ENCODE measurements around the gene GEN1. TPM values are rescaled to one million over a fixed set of nuclear protein-coding genes. Genes with fewer than 3 reads are reported as not detected.
A peak's percentile ranks its signal among the peaks of the same experiment; 100 is the strongest.

Gene GEN1
- polyA plus RNA-seq, 6 donors from 2014 or later = 1.3 to 6.2 (median 4.6) TPM

DNA sequence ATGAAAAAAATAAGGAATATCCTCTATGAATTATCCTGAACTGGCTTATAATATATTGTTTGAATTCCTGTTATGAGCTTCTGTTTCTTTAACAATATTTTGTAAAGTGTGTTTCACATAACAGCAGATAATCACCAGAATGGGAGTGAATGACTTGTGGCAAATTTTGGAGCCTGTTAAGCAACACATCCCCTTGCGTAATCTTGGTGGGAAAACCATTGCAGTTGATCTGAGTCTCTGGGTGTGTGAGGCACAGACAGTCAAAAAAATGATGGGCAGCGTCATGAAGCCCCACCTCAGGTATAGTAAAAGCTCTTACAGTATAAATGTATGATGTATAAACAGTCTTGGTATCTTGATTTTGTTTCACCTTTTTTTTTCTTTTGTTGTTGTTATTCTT, 5.9 kb downstream of the GEN1 start:
- peaks cover 1 to 9% (median 4%) of the 10 kb centered on the region in 3 donors for H3K4me1 Mint-ChIP-seq
- peak overlapping the region in 1 of 8 donors; percentile 6 for H3K4me3 Mint-ChIP-seq
- ATAC-seq (ENCODE audit: low read depth in 2 of 2) (no peak), DNase-seq (no peak)
- H3K9me3 Mint-ChIP-seq = no peaks in the 10 kb centered on the region
- H3K27me3 Mint-ChIP-seq = no peaks in the 10 kb centered on the region
- peaks cover 0 to 16% of the 10 kb centered on the region in 2 donors for H3K36me3 Mint-ChIP-seq
- H3K27ac Mint-ChIP-seq = no peak overlapping the region

DNA sequence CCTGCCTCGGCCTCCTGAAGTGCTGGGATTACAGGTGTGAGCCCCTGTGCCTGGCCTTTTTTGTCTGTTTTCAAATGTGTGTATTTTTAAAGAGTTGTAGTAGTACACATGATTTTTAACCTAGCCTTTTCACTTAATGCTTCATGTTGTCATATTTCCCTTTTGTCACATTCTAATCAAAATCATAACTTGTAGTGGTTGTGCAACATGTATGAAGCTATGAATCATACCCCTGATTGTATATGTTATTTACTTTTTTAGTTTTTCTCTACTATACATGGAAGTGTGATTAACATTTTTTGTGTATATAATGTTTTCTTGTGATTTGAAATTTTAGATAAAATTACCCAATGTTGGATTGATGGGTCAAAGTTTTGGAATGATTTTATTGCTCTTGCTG, 8.5 kb downstream of the GEN1 start:
- H3K27me3 Mint-ChIP-seq = no peaks in the 10 kb centered on the region
- no peaks in the 10 kb centered on the region for H3K9me3 Mint-ChIP-seq
- H3K4me1 Mint-ChIP-seq = peaks cover 0 to 6% (median 0%) of the 10 kb centered on the region in 3 donors
- ATAC-seq (ENCODE audit: low read depth in 2 of 2) (no peak), DNase-seq (no peak)
- no peak overlapping the region for H3K27ac Mint-ChIP-seq
- no peak overlapping the region for H3K4me3 Mint-ChIP-seq
- H3K36me3 Mint-ChIP-seq = peaks cover 0 to 16% of the 10 kb centered on the region in 2 donors

DNA sequence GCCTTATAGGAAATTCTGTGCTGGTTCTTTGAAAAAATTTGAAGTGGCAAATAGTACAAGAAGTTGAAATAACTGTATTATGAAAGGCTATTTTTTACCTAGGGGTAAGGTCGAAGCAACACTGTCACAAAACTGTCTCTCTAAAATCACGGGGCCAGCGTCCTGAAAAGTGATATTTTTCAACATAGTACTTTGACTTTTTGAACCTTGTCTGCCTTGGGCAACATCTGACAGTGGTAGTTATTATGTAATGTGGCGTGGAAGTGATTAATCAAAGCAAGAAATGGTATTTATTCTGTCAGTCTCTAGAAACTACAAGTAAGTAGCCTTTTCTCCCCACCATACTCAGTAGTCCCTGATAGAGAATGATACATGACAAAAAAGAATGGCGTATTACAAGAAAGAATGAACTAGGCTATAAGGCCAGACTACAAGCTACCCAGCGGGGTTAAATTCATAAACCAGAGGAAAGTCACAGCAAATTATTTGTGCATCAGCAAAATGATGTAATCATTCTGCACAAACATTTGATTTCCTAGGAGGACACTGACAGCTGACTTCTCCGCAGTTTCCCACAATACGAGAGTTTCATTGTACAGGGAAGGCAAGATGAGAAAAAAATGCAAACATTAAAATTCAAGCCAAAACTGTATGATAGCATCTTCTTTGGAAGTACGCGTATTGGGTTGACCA, 9.8 kb downstream of the GEN1 start:
- no peak for ATAC-seq (ENCODE audit: low read depth in 2 of 2)
- Mint-ChIP-seq H3K36me3 (peaks cover 0 to 20% of the 10 kb centered on the region in 2 donors), H3K9me3 (no peaks in the 10 kb centered on the region), H3K27ac (no peak overlapping the region), H3K4me3 (no peak overlapping the region), H3K27me3 (no peaks in the 10 kb centered on the region), H3K4me1 (peaks cover 0 to 6% (median 0%) of the 10 kb centered on the region in 3 donors)
- DNase-seq = no peak

DNA sequence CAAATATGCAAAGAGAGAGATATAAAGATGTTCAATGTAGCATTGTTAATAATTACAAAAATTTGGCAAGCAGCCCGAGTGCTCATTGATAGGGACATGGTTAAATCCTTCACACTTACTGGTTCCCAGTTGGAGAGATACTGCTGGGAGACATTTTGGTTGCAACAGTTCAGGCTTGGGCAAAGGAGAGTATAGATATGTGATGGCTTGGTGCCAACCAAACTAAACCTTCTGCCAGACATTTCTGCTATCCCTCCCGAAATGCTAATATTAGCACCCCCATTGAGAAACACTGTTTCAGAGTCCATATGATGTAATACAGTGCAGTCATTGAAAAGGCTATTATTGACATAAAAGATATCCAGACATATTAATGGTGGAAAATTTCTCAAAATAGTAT, 11.5 kb downstream of the GEN1 start:
- Mint-ChIP-seq H3K4me3 (no peak overlapping the region), H3K27ac (peak overlapping the region in 1 of 6 donors; percentile 51), H3K4me1 (no peaks in the 10 kb centered on the region), H3K36me3 (peaks cover 0 to 20% of the 10 kb centered on the region in 2 donors), H3K9me3 (no peaks in the 10 kb centered on the region), H3K27me3 (no peaks in the 10 kb centered on the region)
- no peak for DNase-seq
- ATAC-seq (ENCODE audit: low read depth in 2 of 2) = no peak

DNA sequence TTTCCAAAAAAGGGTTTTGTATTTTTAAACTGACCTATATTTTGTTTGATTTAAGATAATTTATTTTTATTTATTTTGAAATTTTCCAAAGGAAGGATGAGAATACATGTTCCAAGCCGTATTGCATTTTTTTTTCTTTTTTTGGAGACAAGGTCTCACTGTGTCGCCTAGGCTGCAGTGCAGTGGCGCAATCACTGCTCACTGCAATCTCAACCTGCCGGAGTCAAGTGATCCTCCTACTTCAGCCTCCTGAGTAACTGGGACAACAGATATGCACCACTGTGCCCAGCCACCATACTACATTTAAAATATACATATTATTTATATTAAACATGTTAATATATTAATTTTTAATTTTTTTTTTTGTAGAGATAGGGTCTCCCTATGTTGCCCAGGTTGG, 15.0 kb downstream of the GEN1 start:
- H3K4me1 Mint-ChIP-seq = no peaks in the 10 kb centered on the region
- DNase-seq = no peak
- no peak for ATAC-seq (ENCODE audit: low read depth in 2 of 2)
- H3K36me3 Mint-ChIP-seq = peaks cover 0 to 9% of the 10 kb centered on the region in 2 donors
- H3K27ac Mint-ChIP-seq = no peak overlapping the region
- no peaks in the 10 kb centered on the region for H3K9me3 Mint-ChIP-seq
- no peaks in the 10 kb centered on the region for H3K27me3 Mint-ChIP-seq
- H3K4me3 Mint-ChIP-seq = no peak overlapping the region

DNA sequence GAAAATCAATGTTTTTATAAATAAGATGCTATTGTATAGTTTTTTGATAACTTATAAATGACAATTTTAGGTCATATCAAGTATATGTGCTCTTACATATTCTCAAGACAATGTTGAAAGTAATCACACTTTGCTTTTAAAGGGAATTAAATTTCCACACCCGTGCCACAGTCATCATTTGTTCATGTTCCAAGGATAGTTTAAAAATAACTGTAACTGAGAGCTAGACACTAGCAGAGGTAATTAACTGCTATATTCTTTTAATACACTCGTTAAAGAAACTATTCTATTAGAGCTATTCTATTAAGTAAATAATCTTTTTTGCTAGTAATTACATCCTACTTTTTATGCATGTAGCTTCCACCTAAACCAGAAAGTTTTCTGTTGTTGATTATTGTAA, 18.0 kb downstream of the GEN1 start:
- Mint-ChIP-seq H3K4me1 (no peaks in the 10 kb centered on the region), H3K9me3 (no peaks in the 10 kb centered on the region), H3K4me3 (no peak overlapping the region), H3K27ac (no peak overlapping the region), H3K27me3 (no peaks in the 10 kb centered on the region), H3K36me3 (peaks cover 0 to 15% of the 10 kb centered on the region in 2 donors)
- ATAC-seq (ENCODE audit: low read depth in 2 of 2) = no peak
- DNase-seq = no peak

DNA sequence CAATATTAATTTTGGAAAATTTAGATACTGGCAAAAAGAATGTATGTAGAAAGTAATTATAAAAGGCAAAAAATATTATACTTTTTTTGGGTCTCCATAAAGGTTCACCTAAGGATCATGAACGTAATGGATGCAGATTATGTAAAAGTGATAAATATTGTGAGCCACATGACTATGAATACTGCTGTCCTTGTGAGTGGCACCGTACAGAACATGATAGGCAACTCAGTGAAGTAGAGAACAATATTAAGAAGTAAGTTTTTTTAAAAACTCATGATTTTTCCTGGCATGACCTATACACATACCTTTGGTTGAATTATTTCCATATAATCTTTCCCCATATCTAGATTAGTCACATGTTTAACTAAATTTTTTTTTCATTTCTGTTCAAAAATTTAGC, 18.6 kb downstream of the GEN1 start:
- Mint-ChIP-seq H3K27ac (no peak overlapping the region), H3K4me3 (no peak overlapping the region), H3K36me3 (peaks cover 0 to 15% of the 10 kb centered on the region in 2 donors), H3K27me3 (no peaks in the 10 kb centered on the region), H3K9me3 (no peaks in the 10 kb centered on the region), H3K4me1 (no peaks in the 10 kb centered on the region)
- ATAC-seq (ENCODE audit: low read depth in 2 of 2) (no peak), DNase-seq (no peak)

DNA sequence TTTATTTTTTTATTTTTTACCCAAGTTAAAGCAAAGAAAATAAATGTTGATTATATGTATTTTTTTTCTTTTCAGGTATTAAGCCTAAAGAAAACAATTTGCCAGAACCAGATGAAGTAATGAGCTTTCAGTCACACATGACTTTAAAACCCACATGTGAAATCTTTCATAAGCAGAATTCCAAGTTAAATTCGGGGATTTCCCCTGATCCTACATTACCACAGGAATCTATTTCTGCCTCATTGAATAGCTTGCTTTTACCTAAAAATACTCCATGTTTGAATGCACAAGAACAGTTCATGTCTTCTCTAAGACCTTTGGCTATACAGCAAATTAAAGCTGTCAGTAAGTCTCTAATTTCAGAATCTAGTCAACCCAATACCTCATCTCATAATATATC, 26.6 kb downstream of the GEN1 start:
- no peak for ATAC-seq (ENCODE audit: low read depth in 2 of 2)

DNA sequence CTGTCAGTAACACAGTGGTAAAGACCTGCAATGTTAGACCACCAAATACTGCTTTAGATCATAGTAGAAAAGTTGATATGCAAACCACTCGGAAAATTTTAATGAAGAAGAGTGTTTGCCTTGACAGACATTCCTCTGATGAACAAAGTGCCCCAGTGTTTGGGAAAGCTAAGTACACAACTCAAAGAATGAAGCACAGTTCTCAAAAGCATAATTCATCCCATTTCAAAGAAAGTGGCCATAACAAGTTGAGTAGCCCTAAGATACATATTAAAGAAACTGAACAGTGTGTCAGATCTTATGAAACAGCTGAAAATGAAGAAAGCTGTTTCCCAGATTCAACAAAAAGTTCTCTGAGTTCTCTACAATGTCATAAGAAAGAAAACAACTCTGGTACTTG, 27.5 kb downstream of the GEN1 start:
- H3K9me3 Mint-ChIP-seq = no peaks in the 10 kb centered on the region
- H3K27ac Mint-ChIP-seq = no peak overlapping the region
- no peaks in the 10 kb centered on the region for H3K36me3 Mint-ChIP-seq
- no peaks in the 10 kb centered on the region for H3K4me1 Mint-ChIP-seq
- no peak overlapping the region for H3K4me3 Mint-ChIP-seq
- DNase-seq (no peak), ATAC-seq (ENCODE audit: low read depth in 2 of 2) (no peak)
- no peaks in the 10 kb centered on the region for H3K27me3 Mint-ChIP-seq

More for the DNA sequence above, 26.6 kb downstream of the GEN1 start:
- H3K4me1 Mint-ChIP-seq = no peaks in the 10 kb centered on the region
- no peak for DNase-seq
- no peaks in the 10 kb centered on the region for H3K27me3 Mint-ChIP-seq
- no peak overlapping the region for H3K4me3 Mint-ChIP-seq
- H3K27ac Mint-ChIP-seq = no peak overlapping the region
- H3K9me3 Mint-ChIP-seq = no peaks in the 10 kb centered on the region
- no peaks in the 10 kb centered on the region for H3K36me3 Mint-ChIP-seq

DNA sequence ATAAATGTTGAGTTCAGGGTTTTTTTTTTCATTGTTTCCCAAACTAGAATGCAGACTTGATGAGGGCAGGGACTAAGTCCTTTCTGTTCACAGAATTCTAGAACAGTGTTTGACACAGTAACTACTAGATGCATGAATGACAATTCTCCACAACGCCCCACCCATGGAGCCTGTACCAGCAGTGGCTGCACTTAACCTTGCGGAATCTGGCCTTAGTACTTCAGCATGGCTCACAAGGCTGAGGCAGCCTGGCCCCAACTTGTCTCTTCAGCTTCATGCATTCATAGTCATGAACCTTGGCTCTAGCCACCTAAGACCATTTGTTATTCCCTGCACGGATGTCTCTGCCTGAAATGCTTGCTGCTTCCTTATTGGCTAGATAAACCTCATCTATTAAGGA, 32.8 kb downstream of the GEN1 start:
- H3K27ac Mint-ChIP-seq = peak overlapping the region in 1 of 6 donors; percentile 24
- H3K27me3 Mint-ChIP-seq = peaks cover 0 to 10% (median 0%) of the 10 kb centered on the region in 3 donors
- H3K4me3 Mint-ChIP-seq = no peak overlapping the region
- peaks cover 2 to 15% (median 9%) of the 10 kb centered on the region in 3 donors for H3K4me1 Mint-ChIP-seq
- H3K9me3 Mint-ChIP-seq = no peaks in the 10 kb centered on the region
- no peak for DNase-seq
- ATAC-seq (ENCODE audit: low read depth in 2 of 2) = no peak
- no peaks in the 10 kb centered on the region for H3K36me3 Mint-ChIP-seq

DNA sequence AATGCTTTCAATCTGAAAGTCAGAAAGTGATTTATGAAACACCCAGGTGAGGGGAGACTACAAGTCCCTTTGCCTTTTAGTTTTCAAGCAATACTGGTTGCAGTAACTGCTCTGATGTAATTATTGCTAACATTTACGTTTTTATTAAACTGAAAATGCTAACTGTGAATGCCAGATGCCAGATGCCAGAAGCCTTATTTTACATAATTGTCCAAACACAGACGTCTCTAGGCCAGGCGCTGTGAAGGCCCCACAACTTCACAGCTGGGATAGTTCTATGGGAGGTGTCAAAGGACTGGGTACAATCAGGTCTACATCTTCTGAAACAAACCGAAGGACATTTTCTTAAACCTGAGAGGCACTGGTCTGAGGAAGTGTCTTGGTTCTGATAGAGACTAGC, 34.8 kb downstream of the GEN1 start:
- no peaks in the 10 kb centered on the region for H3K36me3 Mint-ChIP-seq
- ATAC-seq (ENCODE audit: low read depth in 2 of 2) (no peak), DNase-seq (no peak)
- no peaks in the 10 kb centered on the region for H3K9me3 Mint-ChIP-seq
- H3K27me3 Mint-ChIP-seq = peaks cover 0 to 10% (median 0%) of the 10 kb centered on the region in 3 donors
- no peak overlapping the region for H3K27ac Mint-ChIP-seq
- no peak overlapping the region for H3K4me3 Mint-ChIP-seq
- H3K4me1 Mint-ChIP-seq = peaks cover 7 to 28% (median 13%) of the 10 kb centered on the region in 3 donors

DNA sequence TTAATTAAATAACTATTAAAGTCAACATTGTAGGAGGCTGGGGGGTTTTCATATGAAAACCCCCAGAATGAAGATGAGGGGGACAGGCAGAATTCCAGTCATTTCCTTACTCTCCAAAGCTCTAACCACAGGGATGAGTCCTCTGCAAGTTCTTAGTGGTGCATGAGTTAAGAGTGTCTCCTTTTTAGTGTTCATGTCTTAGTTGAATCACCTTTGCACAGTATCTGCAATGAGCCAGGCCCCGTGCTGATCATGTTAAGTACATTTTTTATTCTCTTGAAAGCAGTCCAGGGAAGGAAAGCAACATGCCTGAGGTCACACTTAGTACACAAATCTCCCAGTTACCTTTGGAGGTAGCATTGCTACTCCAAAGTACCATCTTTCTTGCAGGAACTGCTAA, 36.6 kb downstream of the GEN1 start:
- Mint-ChIP-seq H3K4me1 (peaks cover 12 to 32% (median 15%) of the 10 kb centered on the region in 3 donors), H3K9me3 (no peaks in the 10 kb centered on the region), H3K36me3 (no peaks in the 10 kb centered on the region), H3K27me3 (peaks cover 0 to 10% (median 0%) of the 10 kb centered on the region in 3 donors), H3K4me3 (no peak overlapping the region), H3K27ac (no peak overlapping the region)
- ATAC-seq (ENCODE audit: low read depth in 2 of 2) (no peak), DNase-seq (no peak)

DNA sequence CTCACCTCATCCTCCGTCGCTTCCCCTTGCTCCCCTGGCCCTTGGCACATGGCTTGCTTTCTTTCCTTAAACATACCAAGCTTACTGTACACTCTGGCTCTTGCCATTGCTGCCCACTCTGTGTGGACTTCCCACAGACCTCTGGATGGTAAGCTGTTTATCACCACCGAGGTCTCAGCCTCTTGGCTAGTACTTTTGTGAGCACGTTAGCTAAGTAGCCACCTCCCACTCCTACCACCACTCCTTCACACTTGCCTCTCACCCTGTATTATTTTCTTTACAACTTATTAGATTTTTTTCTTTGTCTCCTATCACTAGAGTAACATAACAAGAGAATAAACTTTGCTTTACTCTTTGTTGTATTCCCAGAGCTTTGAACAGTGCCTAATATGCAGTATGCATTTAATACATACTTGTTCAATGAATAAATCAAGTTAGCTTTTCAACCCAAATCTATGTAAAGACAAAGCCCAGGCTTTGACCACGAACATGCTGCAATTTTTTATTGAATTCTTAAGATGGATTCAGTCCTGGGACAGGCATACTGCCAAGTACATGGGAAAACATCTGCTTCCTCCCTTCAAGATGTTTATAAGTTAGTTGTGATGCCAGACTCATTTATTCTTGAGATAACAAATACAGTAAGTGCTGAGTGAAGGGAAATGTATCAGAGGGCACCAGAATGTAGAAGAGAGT, 37.3 kb downstream of the GEN1 start:
- Mint-ChIP-seq H3K4me1 (peaks cover 16 to 35% (median 17%) of the 10 kb centered on the region in 3 donors), H3K27me3 (peaks cover 0 to 10% (median 0%) of the 10 kb centered on the region in 3 donors), H3K9me3 (no peaks in the 10 kb centered on the region), H3K36me3 (no peaks in the 10 kb centered on the region), H3K27ac (peak overlapping the region in 3 of 6 donors; percentile 8 to 46 (median 36)), H3K4me3 (no peak overlapping the region)
- DNase-seq (no peak), ATAC-seq (ENCODE audit: low read depth in 2 of 2) (no peak)

DNA sequence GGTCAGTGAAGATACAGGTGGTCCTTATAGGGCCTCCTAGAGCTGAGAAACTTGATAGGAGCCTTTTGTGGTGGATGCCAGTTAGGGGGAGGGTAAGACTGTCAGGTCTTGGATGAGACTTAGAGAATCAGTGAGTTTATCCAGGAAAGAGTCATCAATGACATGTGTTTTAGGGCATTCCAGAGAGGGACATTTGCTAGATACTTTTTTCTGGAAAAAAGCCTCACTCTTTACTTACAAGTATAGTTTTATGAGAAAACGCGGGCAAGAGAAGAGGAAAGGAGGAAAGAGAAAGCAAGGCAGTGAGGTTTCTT, 37.8 kb downstream of the GEN1 start:
- H3K27me3 Mint-ChIP-seq = peaks cover 0 to 10% (median 0%) of the 10 kb centered on the region in 3 donors

More for the DNA sequence above, 37.8 kb downstream of the GEN1 start:
- Mint-ChIP-seq H3K4me1 (peaks cover 16 to 35% (median 17%) of the 10 kb centered on the region in 3 donors), H3K4me3 (no peak overlapping the region), H3K9me3 (no peaks in the 10 kb centered on the region), H3K27ac (peak overlapping the region in 3 of 6 donors; percentile 8 to 49 (median 11)), H3K36me3 (no peaks in the 10 kb centered on the region)
- ATAC-seq (ENCODE audit: low read depth in 2 of 2) (no peak), DNase-seq (no peak)

All from naive B cell (primary cell).